LNCaP clone FGC (cell line): ENCODE data around the gene CEP350.

Experiments used
- DNase-seq: peaks from one replicate; pipeline ENCODE4 v3.0.0-alpha.2; 2011; ENCODE audit warnings: low read depth
- H3K4me3 ChIP-seq: 2 replicates; pipeline ENCODE4 v1.5.1; 2011; ENCODE audit warnings: mild to moderate bottlenecking, low read depth, low read length, control low read depth
- TF ChIP-seq, protein P1 (sequence below): IDR thresholded peaks from 2 replicates; pipeline ENCODE4 v1.5.1; 2012; ENCODE audit warnings: mild to moderate bottlenecking; ENCODE audit not compliant: control insufficient read depth, insufficient read depth; ENCODE audit errors: extremely low read depth

The CEP350 gene

DNA sequence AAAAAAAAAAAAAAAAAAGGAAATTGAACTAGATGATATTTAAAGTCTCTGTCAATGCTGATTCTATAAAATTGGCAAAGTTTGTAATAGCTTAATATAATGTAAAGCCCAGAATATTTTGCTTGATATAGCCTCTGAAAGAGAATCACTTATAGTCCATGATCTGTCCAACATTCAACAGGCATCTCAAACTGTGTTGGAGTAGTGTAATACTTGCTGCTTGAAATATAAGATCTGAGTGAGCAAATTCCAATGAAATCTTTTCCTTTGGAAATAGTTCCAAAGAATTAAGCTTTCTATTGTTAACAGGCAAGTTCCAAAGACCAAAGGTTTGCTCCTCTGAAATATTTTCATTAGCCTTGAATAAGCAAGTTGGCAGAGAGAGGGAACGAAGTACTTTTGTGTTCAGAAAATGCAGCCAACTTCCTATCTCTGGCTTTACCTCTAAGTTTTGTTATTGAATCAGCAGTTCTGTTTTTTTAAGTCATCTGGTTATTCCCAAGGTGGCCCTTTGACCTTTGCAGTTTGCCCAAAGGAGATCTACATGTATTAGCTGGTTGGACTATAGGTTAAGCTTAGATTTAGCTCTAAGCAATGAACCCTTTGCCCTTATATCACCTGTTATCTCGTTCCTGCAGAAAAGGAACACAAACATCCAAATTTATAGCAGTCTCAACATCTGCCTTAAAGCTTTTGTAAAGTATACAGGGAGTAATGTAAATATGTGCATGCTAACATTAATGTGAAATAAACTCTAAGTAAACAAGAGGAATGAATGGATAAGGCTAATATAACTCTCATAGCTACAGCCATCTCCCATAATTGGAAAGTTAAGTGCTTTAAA is 24.4 kb upstream of the CEP350 start:
- no peak overlapping the region for H3K4me3 ChIP-seq
- DNase-seq, result peak; percentile 71
- TF ChIP-seq, protein P1, sequence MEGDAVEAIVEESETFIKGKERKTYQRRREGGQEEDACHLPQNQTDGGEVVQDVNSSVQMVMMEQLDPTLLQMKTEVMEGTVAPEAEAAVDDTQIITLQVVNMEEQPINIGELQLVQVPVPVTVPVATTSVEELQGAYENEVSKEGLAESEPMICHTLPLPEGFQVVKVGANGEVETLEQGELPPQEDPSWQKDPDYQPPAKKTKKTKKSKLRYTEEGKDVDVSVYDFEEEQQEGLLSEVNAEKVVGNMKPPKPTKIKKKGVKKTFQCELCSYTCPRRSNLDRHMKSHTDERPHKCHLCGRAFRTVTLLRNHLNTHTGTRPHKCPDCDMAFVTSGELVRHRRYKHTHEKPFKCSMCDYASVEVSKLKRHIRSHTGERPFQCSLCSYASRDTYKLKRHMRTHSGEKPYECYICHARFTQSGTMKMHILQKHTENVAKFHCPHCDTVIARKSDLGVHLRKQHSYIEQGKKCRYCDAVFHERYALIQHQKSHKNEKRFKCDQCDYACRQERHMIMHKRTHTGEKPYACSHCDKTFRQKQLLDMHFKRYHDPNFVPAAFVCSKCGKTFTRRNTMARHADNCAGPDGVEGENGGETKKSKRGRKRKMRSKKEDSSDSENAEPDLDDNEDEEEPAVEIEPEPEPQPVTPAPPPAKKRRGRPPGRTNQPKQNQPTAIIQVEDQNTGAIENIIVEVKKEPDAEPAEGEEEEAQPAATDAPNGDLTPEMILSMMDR, result no peak

DNA sequence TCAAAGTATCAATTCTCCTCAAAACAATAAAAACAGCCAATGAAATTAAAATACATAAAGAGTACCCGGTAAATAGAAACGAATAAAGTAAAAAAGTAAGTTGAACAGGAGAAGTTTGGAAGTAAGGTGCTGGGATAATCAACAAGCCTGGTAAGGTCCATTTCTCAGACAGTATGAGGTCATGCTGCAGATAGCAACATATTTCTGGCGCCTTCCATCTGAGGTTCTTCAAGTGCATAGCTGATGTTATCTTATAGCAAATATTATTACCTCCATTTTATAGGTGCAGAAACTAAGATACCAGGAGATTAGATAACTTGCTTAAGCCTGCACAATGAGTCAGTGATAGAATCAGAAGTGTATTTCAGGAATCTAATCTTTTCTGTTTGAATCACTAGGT is 23.7 kb upstream of the CEP350 start:
- peak; percentile 95 for DNase-seq
- TF ChIP-seq, protein P1, result no peak
- no peak overlapping the region for H3K4me3 ChIP-seq

- TF ChIP-seq, protein P1, result no peak
- no peak overlapping the region for H3K4me3 ChIP-seq
- no peak for DNase-seq
Observed at GRCh38 chr1:179933219-179933618, 21.4 kb upstream of the CEP350 start.

DNA sequence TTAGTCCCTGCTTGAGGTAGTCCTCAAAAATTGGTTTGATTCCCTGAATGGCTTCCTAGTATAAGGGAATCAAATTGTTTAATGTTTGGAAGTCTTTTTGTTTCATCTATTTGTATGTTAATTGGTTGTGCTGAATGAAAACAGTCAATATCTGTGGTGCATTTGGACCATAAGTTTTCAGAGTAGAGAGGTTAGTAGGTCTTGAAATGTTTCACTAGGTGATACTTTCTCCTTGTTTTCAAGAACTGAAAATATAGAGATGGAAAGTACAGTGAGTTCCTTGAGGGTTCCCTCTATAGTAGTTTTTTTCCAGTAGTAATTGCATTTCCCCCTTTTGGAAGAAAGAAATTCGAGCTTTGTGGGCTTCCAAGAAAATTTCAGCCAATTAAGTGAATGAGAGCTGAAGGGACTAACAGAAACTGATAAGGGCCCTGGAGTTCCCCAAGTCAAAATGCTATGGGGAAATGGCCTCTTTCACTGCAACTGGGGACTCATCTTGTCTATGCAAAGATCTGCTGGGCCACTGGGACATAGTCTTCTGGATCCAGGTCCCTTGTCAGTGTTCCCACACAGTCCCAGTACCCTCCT is 18.6 kb upstream of the CEP350 start:
- DNase-seq, result no peak

DNA sequence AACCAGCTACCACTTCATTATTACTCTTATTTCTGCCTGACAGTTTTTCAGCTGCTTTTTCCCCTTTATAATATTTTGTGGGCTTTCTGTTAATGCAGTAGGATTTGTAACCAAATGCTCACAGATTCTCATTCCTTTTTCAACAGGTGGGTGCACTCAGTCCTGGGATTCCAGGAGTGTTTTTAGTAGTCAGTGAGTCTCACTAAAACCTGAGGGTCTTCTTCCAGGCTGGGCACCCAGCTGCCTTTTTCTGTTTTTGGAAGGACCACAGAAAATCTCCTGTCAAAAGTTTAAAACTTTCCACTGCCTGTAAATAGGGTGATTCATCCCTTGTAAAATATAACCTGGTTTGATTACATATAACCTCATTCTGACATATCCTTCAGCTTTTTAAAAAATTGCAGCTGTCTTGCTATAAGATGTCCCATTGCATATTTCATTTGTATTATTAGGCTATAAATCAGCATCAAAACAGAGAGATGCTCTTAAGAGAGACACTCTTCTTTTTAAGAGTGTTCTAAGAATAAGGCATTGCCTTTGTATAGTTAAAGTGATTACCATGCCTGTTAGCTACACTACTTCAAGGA is 16.8 kb upstream of the CEP350 start:
- DNase-seq, result no peak
- no peak overlapping the region for H3K4me3 ChIP-seq
- TF ChIP-seq, protein P1, result no peak

More for the DNA sequence above, 18.6 kb upstream of the CEP350 start:
- no peak overlapping the region for H3K4me3 ChIP-seq
- TF ChIP-seq, protein P1, result no peak

GRCh38 chr1:179938752-179939151 is 15.9 kb upstream of the CEP350 start:
- H3K4me3 ChIP-seq, result no peak overlapping the region
- TF ChIP-seq, protein P1, result no peak
- no peak for DNase-seq
